Measurements from ENCODE around the gene DNAJB7. TPM values are rescaled to one million over a fixed set of nuclear protein-coding genes. Genes with fewer than 3 reads are reported as not detected.
A peak's percentile ranks its signal among the peaks of the same experiment; 100 is the strongest.
"Not testable (repeated sequence)": the region's sequence is repeated elsewhere in the genome, so short reads cannot be mapped to it uniquely, and the experiment has no call there.

The DNAJB7 gene
- total and polyA plus RNA-seq, 9 donors = not detected

GRCh38 chr22:40855071-40855978 is 6.6 kb downstream of the DNAJB7 start:
- H3K4me1 ChIP-seq (ENCODE audit: insufficient read depth) = peaks cover 4% of the 10 kb centered on the region
- intact Hi-C loops (cut with DNase I) = no loop called here

GRCh38 chr22:40853961-40854360 is 8.0 kb downstream of the DNAJB7 start:
- intact Hi-C loops (cut with DNase I) = no loop called here
- Histone ChIP-seq H3K4me3 (peak overlapping the region; percentile 99), H3K27ac (no peak overlapping the region), H3K27me3 (no peaks in the 10 kb centered on the region), H3K36me3 (no peaks in the 10 kb centered on the region), H3K4me1 (ENCODE audit: insufficient read depth) (peaks cover 4% of the 10 kb centered on the region), H3K9me3 (no peaks in the 10 kb centered on the region)
- TF ChIP-seq EP300 (IDR thresholded peaks at IDR 0.05) = no peak
- TF ChIP-seq POLR2A (IDR thresholded peaks at IDR 0.05) = no peak
- TF ChIP-seq CTCF (IDR thresholded peaks at IDR 0.05) = no peak
- WGBS, 3 donors = 5 to 13% (median 11%) methylated on average over 3 of the region's 3 CpGs
- DNase-seq = no peak

More at GRCh38 chr22:40855071-40855978, 6.6 kb downstream of the DNAJB7 start:
- Histone ChIP-seq H3K9me3 (no peaks in the 10 kb centered on the region), H3K4me3 (peak overlapping the region; percentile 99), H3K27me3 (no peaks in the 10 kb centered on the region), H3K27ac (peak overlapping the region; percentile 98), H3K36me3 (no peaks in the 10 kb centered on the region)
- TF ChIP-seq EP300 (IDR thresholded peaks at IDR 0.05) (no peak), CTCF (IDR thresholded peaks at IDR 0.05) (no peak), POLR2A (IDR thresholded peaks at IDR 0.05) (no peak)
- peak in 2 of 5 donors; percentile 29 to 34 for DNase-seq
- WGBS, 3 donors = 6 to 15% (median 6%) methylated on average over 20 of the region's 20 CpGs

GRCh38 chr22:40853333-40853732 is 8.6 kb downstream of the DNAJB7 start:
- Histone ChIP-seq H3K4me3 (peak overlapping the region; percentile 6), H3K36me3 (no peaks in the 10 kb centered on the region), H3K9me3 (no peaks in the 10 kb centered on the region), H3K4me1 (ENCODE audit: insufficient read depth) (peaks cover 4% of the 10 kb centered on the region), H3K27me3 (no peaks in the 10 kb centered on the region), H3K27ac (no peak overlapping the region)
- no peak for DNase-seq
- 36 to 47% (median 41%) methylated on average over 1 of the region's 1 CpG for WGBS, 3 donors
- no peak for TF ChIP-seq POLR2A (IDR thresholded peaks at IDR 0.05)
- TF ChIP-seq EP300 (IDR thresholded peaks at IDR 0.05) = no peak
- no peak for TF ChIP-seq CTCF (IDR thresholded peaks at IDR 0.05)
- intact Hi-C loops (cut with DNase I) = no loop called here

GRCh38 chr22:40845816-40846215 is 16.1 kb downstream of the DNAJB7 start:
- H3K36me3 ChIP-seq; H3K9me3 ChIP-seq; intact Hi-C loops (cut with DNase I); H3K27ac ChIP-seq; H3K4me1 ChIP-seq (ENCODE audit: insufficient read depth); DNase-seq; H3K27me3 ChIP-seq; H3K4me3 ChIP-seq: not testable (repeated sequence)
- WGBS, 3 donors = 87 to 93% (median 90%) methylated on average over 11 of the region's 11 CpGs

- H3K4me3 ChIP-seq = no peak overlapping the region
- H3K27ac ChIP-seq = no peak overlapping the region
- intact Hi-C loops (cut with DNase I) = no loop called here
- no peaks in the 10 kb centered on the region for H3K27me3 ChIP-seq
- no peaks in the 10 kb centered on the region for H3K9me3 ChIP-seq
- H3K36me3 ChIP-seq = no peaks in the 10 kb centered on the region
- DNase-seq = no peak
- TF ChIP-seq EP300 (IDR thresholded peaks at IDR 0.05) (no peak), POLR2A (IDR thresholded peaks at IDR 0.05) (no peak), CTCF (IDR thresholded peaks at IDR 0.05) (no peak)
- WGBS, 3 donors = 93 to 96% (median 94%) methylated on average over 3 of the region's 3 CpGs
- H3K4me1 ChIP-seq (ENCODE audit: insufficient read depth) = no peaks in the 10 kb centered on the region
Measured at GRCh38 chr22:40844951-40845350, 17.0 kb downstream of the DNAJB7 start.

Measured in ovary (tissue), 9 donors.